Measurements from ENCODE around the gene BMERB1.
"Not testable (repeated sequence)": the region's sequence is repeated elsewhere in the genome, so short reads cannot be mapped to it uniquely, and the experiment has no call there.

The BMERB1 gene

GRCh38 chr16:15401972-15402371 is 32.4 kb upstream of the BMERB1 start:
- DNase-seq (ENCODE audit: extremely low read depth, low read depth), result no peak
- TF ChIP-seq CTCF (IDR thresholded peaks at IDR 0.05; ENCODE audit: low read depth, low read length), result no peak

GRCh38 chr16:15403392-15403995 is 30.9 kb upstream of the BMERB1 start:
- TF ChIP-seq CTCF (IDR thresholded peaks at IDR 0.05; ENCODE audit: low read depth, low read length), result no peak
- no peak for DNase-seq (ENCODE audit: extremely low read depth, low read depth)

GRCh38 chr16:15404091-15404490 is 30.3 kb upstream of the BMERB1 start:
- not testable (repeated sequence) for DNase-seq (ENCODE audit: extremely low read depth, low read depth)

- DNase-seq (ENCODE audit: extremely low read depth, low read depth), result no peak
- no peak for TF ChIP-seq CTCF (IDR thresholded peaks at IDR 0.05; ENCODE audit: low read depth, low read length)
Measured at GRCh38 chr16:15404792-15405191, 29.6 kb upstream of the BMERB1 start.

- not testable (repeated sequence) for DNase-seq (ENCODE audit: extremely low read depth, low read depth)
Measured at GRCh38 chr16:15407756-15408155, 26.6 kb upstream of the BMERB1 start.

GRCh38 chr16:15409476-15409875 is 24.9 kb upstream of the BMERB1 start:
- not testable (repeated sequence) for DNase-seq (ENCODE audit: extremely low read depth, low read depth)

GRCh38 chr16:15415511-15415985 is 18.8 kb upstream of the BMERB1 start:
- DNase-seq (ENCODE audit: extremely low read depth, low read depth), result no peak
- no peak for TF ChIP-seq CTCF (IDR thresholded peaks at IDR 0.05; ENCODE audit: low read depth, low read length)

- no peak for DNase-seq (ENCODE audit: extremely low read depth, low read depth)
- no peak for TF ChIP-seq CTCF (IDR thresholded peaks at IDR 0.05; ENCODE audit: low read depth, low read length)
Measured at GRCh38 chr16:15417197-15417596, 17.2 kb upstream of the BMERB1 start.

- DNase-seq (ENCODE audit: extremely low read depth, low read depth), result no peak
- TF ChIP-seq CTCF (IDR thresholded peaks at IDR 0.05; ENCODE audit: low read depth, low read length), result no peak
Measured at GRCh38 chr16:15418206-15418605, 16.2 kb upstream of the BMERB1 start.

GRCh38 chr16:15421696-15422095 is 12.7 kb upstream of the BMERB1 start:
- DNase-seq (ENCODE audit: extremely low read depth, low read depth), result not testable (repeated sequence)
